HepG2 (cell line): Measurements from ENCODE around the gene HINFP. TPM values are rescaled to one million over a fixed set of nuclear protein-coding genes. Genes with fewer than 3 reads are reported as not detected.

Experiments used
- ERF ChIP-seq: IDR thresholded peaks from 2 replicates; pipeline ENCODE4 v1.6.1; 2018; ENCODE audit warnings: missing biosample characterization, missing genetic modification reagents
- HIVEP1 ChIP-seq: sonication (generic); formaldehyde crosslinking; IDR thresholded peaks from 2 replicates; pipeline ENCODE4 v1.4.0; 2020; ENCODE audit warnings: mild to moderate bottlenecking, missing genetic modification reagents
- MLLT10 ChIP-seq: sonication (generic); formaldehyde crosslinking; IDR thresholded peaks from 2 replicates; pipeline ENCODE4 v1.4.0; 2020; ENCODE audit warnings: missing genetic modification reagents
- U2AF2 ChIP-seq: fragments of 200-400 bp; formaldehyde crosslinking; IDR thresholded peaks from 2 replicates; pipeline ENCODE4 v1.6.1; 2017; ENCODE audit warnings: low read depth, mild to moderate bottlenecking, low read length
- ZNF143 ChIP-seq: sonication (generic); formaldehyde crosslinking; IDR thresholded peaks from 2 replicates; pipeline ENCODE4 v1.4.0; 2020; ENCODE audit warnings: missing genetic modification reagents
- ZNF205 ChIP-seq: IDR thresholded peaks from 2 replicates; pipeline ENCODE4 v1.6.1; 2018; ENCODE audit warnings: missing biosample characterization, missing genetic modification reagents
- ZNF331 ChIP-seq: sonication (generic); formaldehyde crosslinking; IDR thresholded peaks from 2 replicates; pipeline ENCODE4 v1.4.0; 2020; ENCODE audit warnings: missing genetic modification reagents
- ZNF335 ChIP-seq: sonication (generic); formaldehyde crosslinking; IDR thresholded peaks from 2 replicates; pipeline ENCODE4 v1.4.0; 2020; ENCODE audit warnings: missing genetic modification reagents
- ZNF33B ChIP-seq: sonication (generic); formaldehyde crosslinking; IDR thresholded peaks from 2 replicates; pipeline ENCODE4 v1.5.1; 2020; ENCODE audit warnings: mild to moderate bottlenecking, missing genetic modification reagents
- ZNF543 ChIP-seq: sonication (generic); formaldehyde crosslinking; IDR thresholded peaks from 2 replicates; pipeline ENCODE4 v1.4.0; 2020; ENCODE audit warnings: mild to moderate bottlenecking, missing genetic modification reagents
- ZNF605 ChIP-seq: sonication (generic); formaldehyde crosslinking; IDR thresholded peaks from 2 replicates; pipeline ENCODE4 v1.8.0; 2022; ENCODE audit warnings: mild to moderate bottlenecking, missing genetic modification reagents
- ZNF614 ChIP-seq: IDR thresholded peaks from 2 replicates; pipeline ENCODE4 v1.6.1; 2018; ENCODE audit warnings: missing biosample characterization, missing genetic modification reagents, inconsistent platforms, borderline replicate concordance
- ZSCAN12 ChIP-seq: sonication (generic); formaldehyde crosslinking; IDR thresholded peaks from 2 replicates; pipeline ENCODE4 v1.9.0; 2021; ENCODE audit warnings: mild to moderate bottlenecking, missing genetic modification reagents
- polyA plus RNA-seq, 8 experiments: library from polyadenylated mRNA; depleted of rRNA in 3 of 8; stranded (reverse) in 7 of 8; unstranded in 1 of 8; fragments of >200 nt; fragmentation: Illumina TruSeq in 4 of 8; extraction: Trizol in 4 of 8; gene quantifications; 2 replicates each; pipeline versions ENCODE4 v1.2.1 to v1.2.3, GENCODE V29; 2011 to 2016; ENCODE audit warnings: low read depth in 4 of 8, missing spikeins in 1 of 8, mixed read lengths in 1 of 8; ENCODE audit not compliant: insufficient read depth in 1 of 8
- total RNA-seq, 5 experiments: library from RNA; depleted of rRNA; stranded (reverse); fragments of >200 nt; fragmentation: Illumina TruSeq; extraction: Trizol; gene quantifications; 2 replicates each; pipeline ENCODE4 v1.2.3, GENCODE V29; 2016; ENCODE audit warnings: low read depth in 1 of 5
- TF ChIP-seq, protein P1 (sequence below): sonication (generic); formaldehyde crosslinking; IDR thresholded peaks from 2 replicates; pipeline ENCODE4 v1.4.0; 2020; ENCODE audit warnings: missing genetic modification reagents
- TF ChIP-seq, protein P2 (sequence below), 2 experiments: fragments of 450-650 bp in 1 of 2; sonication (generic) in 1 of 2; formaldehyde crosslinking; IDR thresholded peaks; 2 replicates each; pipeline versions ENCODE4 v1.5.0 to v1.8.0; 2020 to 2022; ENCODE audit warnings: mild to moderate bottlenecking in 1 of 2, missing genetic modification reagents in 1 of 2
- TF ChIP-seq, protein P3 (sequence below): sonication (generic); formaldehyde crosslinking; IDR thresholded peaks from 2 replicates; pipeline ENCODE4 v1.5.0; 2020; ENCODE audit warnings: mild to moderate bottlenecking, missing genetic modification reagents
- TF ChIP-seq, protein P4 (sequence below): sonication (generic); formaldehyde crosslinking; IDR thresholded peaks from 2 replicates; pipeline ENCODE4 v1.8.1; 2023; ENCODE audit warnings: mild to moderate bottlenecking, missing genetic modification reagents, borderline replicate concordance
- TF ChIP-seq, protein P5 (sequence below): sonication (generic); formaldehyde crosslinking; IDR thresholded peaks from 2 replicates; pipeline ENCODE4 v1.9.0; 2022; ENCODE audit warnings: missing genetic modification reagents, mild to moderate bottlenecking, borderline replicate concordance

Gene HINFP
- total and polyA plus RNA-seq, 2 of the 13 experiments (the other 11 are each of a cell fraction or from before 2014, with no cell fraction given) = 15.1 to 21.4 TPM

DNA sequence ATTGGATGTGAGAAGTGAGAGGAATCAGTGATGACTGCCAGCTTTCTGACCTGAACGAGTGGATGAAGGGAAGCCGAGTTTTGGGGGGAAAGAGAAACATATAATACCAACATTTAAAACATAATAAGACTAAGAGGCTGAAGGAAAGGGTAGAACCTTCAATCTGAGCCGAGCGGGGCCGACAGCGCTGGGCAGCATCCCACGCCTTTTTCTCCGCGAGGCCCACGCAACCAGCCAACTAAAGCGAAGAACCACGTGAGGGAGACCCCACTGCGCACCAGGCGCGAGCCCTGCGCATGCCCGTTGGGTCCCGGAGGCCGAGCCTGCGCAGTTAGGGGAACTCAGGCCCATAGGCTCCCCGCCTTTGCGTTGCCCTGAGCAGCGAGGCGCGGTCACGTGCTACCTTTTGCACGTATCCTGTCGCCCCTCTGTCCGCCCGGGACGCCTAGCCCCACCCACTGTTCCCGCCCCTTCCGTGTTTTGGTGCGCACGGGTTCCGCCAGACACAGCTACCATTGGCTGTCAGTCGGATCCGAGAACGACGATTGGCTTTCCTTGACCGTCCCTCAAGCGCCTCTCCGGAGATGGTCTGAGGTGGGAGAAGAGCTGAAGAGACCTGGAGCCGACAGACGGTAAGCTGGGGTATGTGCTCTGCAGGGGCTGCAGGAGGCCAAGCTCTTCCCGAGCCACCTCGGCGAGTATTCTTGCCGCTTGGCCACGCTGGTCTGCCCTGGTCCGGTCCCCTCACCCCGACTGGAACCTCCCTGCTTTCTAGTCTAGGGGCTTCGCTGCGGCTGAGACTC lies at the start of gene HINFP (continued):
- TF ChIP-seq, protein P1, sequence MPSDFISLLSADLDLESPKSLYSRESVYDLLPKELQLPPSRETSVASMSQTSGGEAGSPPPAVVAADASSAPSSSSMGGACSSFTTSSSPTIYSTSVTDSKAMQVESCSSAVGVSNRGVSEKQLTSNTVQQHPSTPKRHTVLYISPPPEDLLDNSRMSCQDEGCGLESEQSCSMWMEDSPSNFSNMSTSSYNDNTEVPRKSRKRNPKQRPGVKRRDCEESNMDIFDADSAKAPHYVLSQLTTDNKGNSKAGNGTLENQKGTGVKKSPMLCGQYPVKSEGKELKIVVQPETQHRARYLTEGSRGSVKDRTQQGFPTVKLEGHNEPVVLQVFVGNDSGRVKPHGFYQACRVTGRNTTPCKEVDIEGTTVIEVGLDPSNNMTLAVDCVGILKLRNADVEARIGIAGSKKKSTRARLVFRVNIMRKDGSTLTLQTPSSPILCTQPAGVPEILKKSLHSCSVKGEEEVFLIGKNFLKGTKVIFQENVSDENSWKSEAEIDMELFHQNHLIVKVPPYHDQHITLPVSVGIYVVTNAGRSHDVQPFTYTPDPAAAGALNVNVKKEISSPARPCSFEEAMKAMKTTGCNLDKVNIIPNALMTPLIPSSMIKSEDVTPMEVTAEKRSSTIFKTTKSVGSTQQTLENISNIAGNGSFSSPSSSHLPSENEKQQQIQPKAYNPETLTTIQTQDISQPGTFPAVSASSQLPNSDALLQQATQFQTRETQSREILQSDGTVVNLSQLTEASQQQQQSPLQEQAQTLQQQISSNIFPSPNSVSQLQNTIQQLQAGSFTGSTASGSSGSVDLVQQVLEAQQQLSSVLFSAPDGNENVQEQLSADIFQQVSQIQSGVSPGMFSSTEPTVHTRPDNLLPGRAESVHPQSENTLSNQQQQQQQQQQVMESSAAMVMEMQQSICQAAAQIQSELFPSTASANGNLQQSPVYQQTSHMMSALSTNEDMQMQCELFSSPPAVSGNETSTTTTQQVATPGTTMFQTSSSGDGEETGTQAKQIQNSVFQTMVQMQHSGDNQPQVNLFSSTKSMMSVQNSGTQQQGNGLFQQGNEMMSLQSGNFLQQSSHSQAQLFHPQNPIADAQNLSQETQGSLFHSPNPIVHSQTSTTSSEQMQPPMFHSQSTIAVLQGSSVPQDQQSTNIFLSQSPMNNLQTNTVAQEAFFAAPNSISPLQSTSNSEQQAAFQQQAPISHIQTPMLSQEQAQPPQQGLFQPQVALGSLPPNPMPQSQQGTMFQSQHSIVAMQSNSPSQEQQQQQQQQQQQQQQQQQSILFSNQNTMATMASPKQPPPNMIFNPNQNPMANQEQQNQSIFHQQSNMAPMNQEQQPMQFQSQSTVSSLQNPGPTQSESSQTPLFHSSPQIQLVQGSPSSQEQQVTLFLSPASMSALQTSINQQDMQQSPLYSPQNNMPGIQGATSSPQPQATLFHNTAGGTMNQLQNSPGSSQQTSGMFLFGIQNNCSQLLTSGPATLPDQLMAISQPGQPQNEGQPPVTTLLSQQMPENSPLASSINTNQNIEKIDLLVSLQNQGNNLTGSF = 0 out of 2 replicates have a peak, but pooled peaks have one; percentile 60
- peak; percentile 22; the same call in 1 of the 2 replicates for TF ChIP-seq ZNF331 (CRISPR knock-in tag)
- TF ChIP-seq ZNF543 (CRISPR knock-in tag) = 0 out of 2 replicates have a peak, but pooled peaks have one; percentile 22
- TF ChIP-seq ZNF335 (CRISPR knock-in tag) = no peak
- TF ChIP-seq, protein P2, sequence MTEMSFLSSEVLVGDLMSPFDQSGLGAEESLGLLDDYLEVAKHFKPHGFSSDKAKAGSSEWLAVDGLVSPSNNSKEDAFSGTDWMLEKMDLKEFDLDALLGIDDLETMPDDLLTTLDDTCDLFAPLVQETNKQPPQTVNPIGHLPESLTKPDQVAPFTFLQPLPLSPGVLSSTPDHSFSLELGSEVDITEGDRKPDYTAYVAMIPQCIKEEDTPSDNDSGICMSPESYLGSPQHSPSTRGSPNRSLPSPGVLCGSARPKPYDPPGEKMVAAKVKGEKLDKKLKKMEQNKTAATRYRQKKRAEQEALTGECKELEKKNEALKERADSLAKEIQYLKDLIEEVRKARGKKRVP (CRISPR knock-in tag; IDR thresholded peaks at IDR 0.05) = peak in 1 of 2 experiments; percentile 57; a peak in 1 of 4 replicates
- TF ChIP-seq MLLT10 (CRISPR knock-in tag) = no peak
- TF ChIP-seq, protein P3, sequence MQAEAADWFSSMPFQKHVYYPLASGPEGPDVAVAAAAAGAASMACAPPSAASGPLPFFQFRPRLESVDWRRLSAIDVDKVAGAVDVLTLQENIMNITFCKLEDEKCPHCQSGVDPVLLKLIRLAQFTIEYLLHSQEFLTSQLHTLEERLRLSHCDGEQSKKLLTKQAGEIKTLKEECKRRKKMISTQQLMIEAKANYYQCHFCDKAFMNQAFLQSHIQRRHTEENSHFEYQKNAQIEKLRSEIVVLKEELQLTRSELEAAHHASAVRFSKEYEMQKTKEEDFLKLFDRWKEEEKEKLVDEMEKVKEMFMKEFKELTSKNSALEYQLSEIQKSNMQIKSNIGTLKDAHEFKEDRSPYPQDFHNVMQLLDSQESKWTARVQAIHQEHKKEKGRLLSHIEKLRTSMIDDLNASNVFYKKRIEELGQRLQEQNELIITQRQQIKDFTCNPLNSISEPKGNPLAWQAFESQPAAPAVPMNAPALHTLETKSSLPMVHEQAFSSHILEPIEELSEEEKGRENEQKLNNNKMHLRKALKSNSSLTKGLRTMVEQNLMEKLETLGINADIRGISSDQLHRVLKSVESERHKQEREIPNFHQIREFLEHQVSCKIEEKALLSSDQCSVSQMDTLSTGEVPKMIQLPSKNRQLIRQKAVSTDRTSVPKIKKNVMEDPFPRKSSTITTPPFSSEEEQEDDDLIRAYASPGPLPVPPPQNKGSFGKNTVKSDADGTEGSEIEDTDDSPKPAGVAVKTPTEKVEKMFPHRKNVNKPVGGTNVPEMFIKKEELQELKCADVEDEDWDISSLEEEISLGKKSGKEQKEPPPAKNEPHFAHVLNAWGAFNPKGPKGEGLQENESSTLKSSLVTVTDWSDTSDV (CRISPR knock-in tag) = no peak
- peak; percentile 13 for TF ChIP-seq ERF (CRISPR knock-in tag)
- TF ChIP-seq ZNF143 (CRISPR knock-in tag) = peak; percentile 67; the same call in 1 of the 2 replicates
- TF ChIP-seq ZNF33B (CRISPR knock-in tag) = 0 out of 2 replicates have a peak, but pooled peaks have one; percentile 29
- peak; percentile 63; the same call in 1 of the 2 replicates for TF ChIP-seq ZNF605
- TF ChIP-seq, protein P4, sequence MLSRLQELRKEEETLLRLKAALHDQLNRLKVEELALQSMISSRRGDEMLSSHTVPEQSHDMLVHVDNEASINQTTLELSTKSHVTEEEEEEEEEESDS (CRISPR knock-in tag) = 0 out of 2 replicates have a peak, but pooled peaks have one; percentile 42
- 0 out of 2 replicates have a peak, but pooled peaks have one; percentile 17 for TF ChIP-seq ZNF205
- peak; percentile 48; the same call in 1 of the 2 replicates for TF ChIP-seq ZNF614 (CRISPR knock-in tag)
- peak; percentile 65; the same call in 1 of the 2 replicates for TF ChIP-seq U2AF2
- TF ChIP-seq, protein P5, sequence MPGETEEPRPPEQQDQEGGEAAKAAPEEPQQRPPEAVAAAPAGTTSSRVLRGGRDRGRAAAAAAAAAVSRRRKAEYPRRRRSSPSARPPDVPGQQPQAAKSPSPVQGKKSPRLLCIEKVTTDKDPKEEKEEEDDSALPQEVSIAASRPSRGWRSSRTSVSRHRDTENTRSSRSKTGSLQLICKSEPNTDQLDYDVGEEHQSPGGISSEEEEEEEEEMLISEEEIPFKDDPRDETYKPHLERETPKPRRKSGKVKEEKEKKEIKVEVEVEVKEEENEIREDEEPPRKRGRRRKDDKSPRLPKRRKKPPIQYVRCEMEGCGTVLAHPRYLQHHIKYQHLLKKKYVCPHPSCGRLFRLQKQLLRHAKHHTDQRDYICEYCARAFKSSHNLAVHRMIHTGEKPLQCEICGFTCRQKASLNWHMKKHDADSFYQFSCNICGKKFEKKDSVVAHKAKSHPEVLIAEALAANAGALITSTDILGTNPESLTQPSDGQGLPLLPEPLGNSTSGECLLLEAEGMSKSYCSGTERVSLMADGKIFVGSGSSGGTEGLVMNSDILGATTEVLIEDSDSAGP (CRISPR knock-in tag) = peak; percentile 89
- TF ChIP-seq HIVEP1 (CRISPR knock-in tag) = peak; percentile 20; the same call in 1 of the 2 replicates
- TF ChIP-seq ZSCAN12 = peak; percentile 53; the same call in 1 of the 2 replicates
